Panc1 (cell line): Measurements from ENCODE around the gene LRRC36. TPM values are rescaled to one million over a fixed set of nuclear protein-coding genes. Genes with fewer than 3 reads are reported as not detected.

Experiments used
- ATAC-seq: fragments of 200-7000 bp; cut with Tn5 transposase; 2 replicates; pipeline ENCODE4 v1.9.1; 2020; ENCODE audit warnings: mild to moderate bottlenecking, moderate library complexity
- BruUV-seq: library from RNA; stranded (reverse); fragments of 400-500 nt; replicated peaks from 2 replicates; lab custom pipeline; 2021; lab: Mats Ljungman, UMichigan
- CTCF ChIA-PET: fragments of 300-600 bp; sonication (Branson Sonifier 250); formaldehyde crosslinking; loops from one replicate; lab custom pipeline; 2022; ENCODE audit warnings: antibody characterized with exemption; lab: Charles Lee
- POLR2A ChIA-PET: fragments of 300-600 bp; sonication (Branson Sonifier 250); formaldehyde crosslinking; loops from one replicate; lab custom pipeline; 2022; ENCODE audit warnings: antibody characterized with exemption; lab: Charles Lee
- DNase-seq: peaks from one replicate; pipeline ENCODE4 v3.0.0-alpha.2; 2010; ENCODE audit warnings: low read depth, low spot score
- H3K27ac ChIP-seq: 2 replicates; pipeline ENCODE4 v1.5.1; 2011; ENCODE audit warnings: mild to moderate bottlenecking, low read length, inconsistent platforms
- H3K27me3 ChIP-seq: fragments of 200-500 bp; sonication (Bioruptor generic); 2 replicates; pipeline ENCODE4 v1.6.0; 2014; ENCODE audit warnings: low read length, inconsistent platforms; ENCODE audit not compliant: control insufficient read depth, insufficient read depth
- H3K36me3 ChIP-seq: fragments of 200-500 bp; sonication (Bioruptor generic); 2 replicates; pipeline ENCODE4 v1.5.1; 2014; ENCODE audit warnings: inconsistent platforms, mild to moderate bottlenecking, low read length, moderate library complexity; ENCODE audit not compliant: control insufficient read depth, insufficient read depth
- H3K4me1 ChIP-seq: 2 replicates; pipeline ENCODE4 v1.5.1; 2011; ENCODE audit warnings: inconsistent platforms, mild to moderate bottlenecking, low read length, moderate library complexity; ENCODE audit not compliant: control insufficient read depth, insufficient read depth
- H3K4me3 ChIP-seq, 2 experiments: 2 replicates each; pipeline ENCODE4 v1.5.1; 2011 to 2012; ENCODE audit warnings: low read depth in 2 of 2, low read length in 2 of 2, mild to moderate bottlenecking in 2 of 2, inconsistent platforms in 1 of 2, moderate library complexity in 1 of 2
- H3K9me3 ChIP-seq: fragments of 200-500 bp; sonication (Bioruptor generic); 2 replicates; pipeline ENCODE4 v1.5.1; 2014; ENCODE audit warnings: low read depth, mild to moderate bottlenecking, inconsistent platforms, low read length, moderate library complexity; ENCODE audit not compliant: control insufficient read depth, insufficient read depth
- POLR2AphosphoS5 ChIP-seq: IDR thresholded peaks from 2 replicates; pipeline ENCODE4 v1.6.1; 2012; ENCODE audit warnings: mild to moderate bottlenecking, low read depth, low read length, moderate library complexity
- SIN3A ChIP-seq: IDR thresholded peaks from 2 replicates; pipeline ENCODE4 v1.6.1; 2012; ENCODE audit warnings: low read depth, mild to moderate bottlenecking, low read length, moderate library complexity, borderline replicate concordance; ENCODE audit not compliant: insufficient read depth
- TCF7L2 ChIP-seq: IDR thresholded peaks from 2 replicates; pipeline ENCODE4 v1.6.1; 2011; ENCODE audit warnings: mild to moderate bottlenecking, low read depth, low read length, inconsistent platforms
- in situ Hi-C: cut with HindIII; loops from 2 replicates; pipeline ENCODE4 v1.10.0; 2016; ENCODE audit warnings: low sequenced_read_pairs, low pct_unique_long_range_greater_than_20kb
- intact Hi-C: fragments of 100-400 bp; cut with micrococcal nuclease; formaldehyde crosslinking; loops from one replicate; pipeline ENCODE4 v1.10.0; 2022; ENCODE audit not compliant: unreplicated experiment
- total RNA-seq: library from RNA; stranded (reverse); gene quantifications from one replicate; pipeline ENCODE4 v1.2.1, GENCODE V29; 2021; ENCODE audit not compliant: unreplicated experiment
- TF ChIP-seq, protein P1 (sequence below), 2 experiments: IDR thresholded peaks; 2 replicates each; pipeline ENCODE4 v1.6.1; 2011 to 2012; ENCODE audit warnings: low read depth in 2 of 2, control low read depth in 1 of 2, low read length in 1 of 2, mild to moderate bottlenecking in 1 of 2, moderate library complexity in 1 of 2; ENCODE audit not compliant: insufficient read depth in 1 of 2
- TF ChIP-seq, protein P2 (sequence below): fragments of 450-650 bp; IDR thresholded peaks from 2 replicates; pipeline ENCODE4 v1.5.1; 2017; ENCODE audit warnings: mild to moderate bottlenecking

Gene LRRC36
- total RNA-seq, 1 experiment from 2014 or later = 0.54 TPM

DNA sequence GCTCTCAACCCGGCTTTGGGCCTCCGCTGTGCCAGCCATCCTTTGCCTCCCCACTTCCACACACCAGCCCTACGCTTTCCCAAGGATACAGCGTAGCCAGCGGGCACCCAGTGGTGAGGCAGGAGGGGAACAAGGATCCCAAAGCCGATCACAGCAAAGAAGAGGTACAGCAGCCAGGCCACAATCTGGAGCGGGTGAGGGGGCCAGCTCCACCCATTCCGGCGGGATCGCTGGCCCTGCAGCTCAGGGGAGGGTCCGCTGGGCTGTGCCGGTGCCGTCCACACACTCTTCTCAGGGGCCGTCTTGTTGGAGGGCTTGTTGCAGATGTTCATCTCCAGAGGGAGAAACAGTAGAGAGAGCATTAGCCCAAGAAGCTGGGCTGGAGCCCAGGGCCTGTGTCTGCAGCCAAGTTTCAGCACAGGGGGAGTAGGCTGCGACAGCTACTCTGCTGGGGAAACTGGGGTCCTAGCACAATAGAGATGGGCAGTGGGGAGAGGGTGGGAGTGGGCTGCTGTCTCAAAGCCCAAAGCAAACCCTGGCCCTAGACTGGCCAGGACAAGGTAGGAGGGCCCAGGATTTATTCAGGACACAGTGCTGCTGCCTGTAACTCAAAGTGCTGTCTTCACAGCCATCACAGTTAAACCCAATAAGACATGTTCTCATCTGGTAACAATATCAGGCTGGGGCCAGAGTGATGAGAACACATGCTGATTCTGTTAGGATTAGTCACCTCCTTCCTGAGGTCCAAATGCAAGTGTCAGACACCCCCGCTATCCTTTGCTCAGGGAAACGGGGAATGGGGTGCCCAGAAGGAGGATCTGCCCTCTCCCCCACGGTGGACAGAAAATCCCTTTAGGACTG, 79.7 kb downstream of the LRRC36 start:
- intact Hi-C loops = no loop called here
- no TSS peak for BruUV-seq
- TF ChIP-seq, protein P1, sequence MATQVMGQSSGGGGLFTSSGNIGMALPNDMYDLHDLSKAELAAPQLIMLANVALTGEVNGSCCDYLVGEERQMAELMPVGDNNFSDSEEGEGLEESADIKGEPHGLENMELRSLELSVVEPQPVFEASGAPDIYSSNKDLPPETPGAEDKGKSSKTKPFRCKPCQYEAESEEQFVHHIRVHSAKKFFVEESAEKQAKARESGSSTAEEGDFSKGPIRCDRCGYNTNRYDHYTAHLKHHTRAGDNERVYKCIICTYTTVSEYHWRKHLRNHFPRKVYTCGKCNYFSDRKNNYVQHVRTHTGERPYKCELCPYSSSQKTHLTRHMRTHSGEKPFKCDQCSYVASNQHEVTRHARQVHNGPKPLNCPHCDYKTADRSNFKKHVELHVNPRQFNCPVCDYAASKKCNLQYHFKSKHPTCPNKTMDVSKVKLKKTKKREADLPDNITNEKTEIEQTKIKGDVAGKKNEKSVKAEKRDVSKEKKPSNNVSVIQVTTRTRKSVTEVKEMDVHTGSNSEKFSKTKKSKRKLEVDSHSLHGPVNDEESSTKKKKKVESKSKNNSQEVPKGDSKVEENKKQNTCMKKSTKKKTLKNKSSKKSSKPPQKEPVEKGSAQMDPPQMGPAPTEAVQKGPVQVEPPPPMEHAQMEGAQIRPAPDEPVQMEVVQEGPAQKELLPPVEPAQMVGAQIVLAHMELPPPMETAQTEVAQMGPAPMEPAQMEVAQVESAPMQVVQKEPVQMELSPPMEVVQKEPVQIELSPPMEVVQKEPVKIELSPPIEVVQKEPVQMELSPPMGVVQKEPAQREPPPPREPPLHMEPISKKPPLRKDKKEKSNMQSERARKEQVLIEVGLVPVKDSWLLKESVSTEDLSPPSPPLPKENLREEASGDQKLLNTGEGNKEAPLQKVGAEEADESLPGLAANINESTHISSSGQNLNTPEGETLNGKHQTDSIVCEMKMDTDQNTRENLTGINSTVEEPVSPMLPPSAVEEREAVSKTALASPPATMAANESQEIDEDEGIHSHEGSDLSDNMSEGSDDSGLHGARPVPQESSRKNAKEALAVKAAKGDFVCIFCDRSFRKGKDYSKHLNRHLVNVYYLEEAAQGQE (IDR thresholded peaks at IDR 0.05; ENCODE audit: insufficient read depth in 1 of 2, low read depth in 2 of 2, low read length in 1 of 2) = no peak
- TF ChIP-seq SIN3A (no peak), POLR2AphosphoS5 (no peak)
- TF ChIP-seq, protein P2, sequence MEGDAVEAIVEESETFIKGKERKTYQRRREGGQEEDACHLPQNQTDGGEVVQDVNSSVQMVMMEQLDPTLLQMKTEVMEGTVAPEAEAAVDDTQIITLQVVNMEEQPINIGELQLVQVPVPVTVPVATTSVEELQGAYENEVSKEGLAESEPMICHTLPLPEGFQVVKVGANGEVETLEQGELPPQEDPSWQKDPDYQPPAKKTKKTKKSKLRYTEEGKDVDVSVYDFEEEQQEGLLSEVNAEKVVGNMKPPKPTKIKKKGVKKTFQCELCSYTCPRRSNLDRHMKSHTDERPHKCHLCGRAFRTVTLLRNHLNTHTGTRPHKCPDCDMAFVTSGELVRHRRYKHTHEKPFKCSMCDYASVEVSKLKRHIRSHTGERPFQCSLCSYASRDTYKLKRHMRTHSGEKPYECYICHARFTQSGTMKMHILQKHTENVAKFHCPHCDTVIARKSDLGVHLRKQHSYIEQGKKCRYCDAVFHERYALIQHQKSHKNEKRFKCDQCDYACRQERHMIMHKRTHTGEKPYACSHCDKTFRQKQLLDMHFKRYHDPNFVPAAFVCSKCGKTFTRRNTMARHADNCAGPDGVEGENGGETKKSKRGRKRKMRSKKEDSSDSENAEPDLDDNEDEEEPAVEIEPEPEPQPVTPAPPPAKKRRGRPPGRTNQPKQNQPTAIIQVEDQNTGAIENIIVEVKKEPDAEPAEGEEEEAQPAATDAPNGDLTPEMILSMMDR = no peak
- no peaks in the 10 kb centered on the region for H3K4me1 ChIP-seq
- H3K4me3 ChIP-seq = no peak overlapping the region
- H3K9me3 ChIP-seq = no peaks in the 10 kb centered on the region
- H3K27me3 ChIP-seq = no peaks in the 10 kb centered on the region
- POLR2A ChIA-PET = no interaction called here
- H3K27ac ChIP-seq = no peak overlapping the region
- CTCF ChIA-PET = no interaction called here
- ATAC-seq (no peak), DNase-seq (no peak)
- H3K36me3 ChIP-seq = no peaks in the 10 kb centered on the region
- in situ Hi-C loops = no loop called here

DNA sequence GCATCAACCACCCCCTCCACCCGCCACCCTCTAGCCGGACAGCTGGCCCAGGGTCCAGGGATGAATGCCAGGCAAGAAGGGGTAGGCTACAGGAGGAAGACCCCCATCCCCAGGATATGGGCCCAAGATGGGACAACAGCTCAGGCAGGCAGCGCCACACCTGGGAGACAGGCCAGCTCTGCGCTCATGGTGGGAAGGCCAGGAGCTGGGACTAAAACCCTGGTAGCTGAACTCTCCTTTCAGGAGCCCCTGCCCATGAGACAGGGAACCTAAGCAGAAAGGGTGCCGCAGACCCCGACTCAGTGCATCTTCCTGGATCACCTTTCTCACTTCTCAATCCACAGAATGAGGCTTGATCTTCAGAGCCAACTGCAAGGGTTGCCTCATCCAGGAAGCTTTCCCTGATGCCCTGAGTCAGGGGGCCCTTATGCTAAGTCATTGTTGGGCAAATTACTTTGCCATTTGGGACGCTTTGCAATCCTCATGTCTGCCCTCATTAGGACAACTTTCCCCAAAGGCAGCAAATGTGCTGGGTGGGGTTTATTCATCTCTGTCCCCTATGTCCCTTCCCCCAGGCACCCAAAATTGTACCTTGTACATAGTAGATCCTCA, 80.7 kb downstream of the LRRC36 start:
- no peaks in the 10 kb centered on the region for H3K9me3 ChIP-seq
- no peaks in the 10 kb centered on the region for H3K36me3 ChIP-seq
- no peaks in the 10 kb centered on the region for H3K27me3 ChIP-seq
- ChIA-PET CTCF (no interaction called here), POLR2A (no interaction called here)
- intact Hi-C loops = no loop called here
- BruUV-seq = no TSS peak
- no peak overlapping the region for H3K4me3 ChIP-seq
- TF ChIP-seq SIN3A (no peak), POLR2AphosphoS5 (no peak), TCF7L2 (no peak)
- TF ChIP-seq, protein P2 = no peak
- TF ChIP-seq, protein P1 (IDR thresholded peaks at IDR 0.05; ENCODE audit: insufficient read depth in 1 of 2, low read depth in 2 of 2, low read length in 1 of 2) = no peak
- no peak for ATAC-seq
- DNase-seq = no peak
- no peak overlapping the region for H3K27ac ChIP-seq
- no peaks in the 10 kb centered on the region for H3K4me1 ChIP-seq
- in situ Hi-C loops = no loop called here
